Measurements from ENCODE around the gene PLCG2. TPM values are rescaled to one million over a fixed set of nuclear protein-coding genes. Genes with fewer than 3 reads are reported as not detected.
"Not testable (repeated sequence)": the region's sequence is repeated elsewhere in the genome, so short reads cannot be mapped to it uniquely, and the experiment has no call there.

The PLCG2 gene
- total RNA-seq, 2 donors from 2014 or later: 7.4 to 13.4 TPM

GRCh38 chr16:81929841-81930240, 150.8 kb downstream of the PLCG2 start:
- Histone ChIP-seq H3K27me3 (no peaks in the 10 kb centered on the region), H3K36me3 (no peaks in the 10 kb centered on the region), H3K27ac (no peak overlapping the region), H3K4me1 (no peaks in the 10 kb centered on the region), H3K9me3 (no peaks in the 10 kb centered on the region), H3K4me3 (no peak overlapping the region)
- no peak for DNase-seq (ENCODE audit: low spot score)
- TF ChIP-seq CTCF (IDR thresholded peaks at IDR 0.05): no peak

- H3K4me3 ChIP-seq: no peak overlapping the region
- no peaks in the 10 kb centered on the region for H3K36me3 ChIP-seq
- H3K27me3 ChIP-seq: no peaks in the 10 kb centered on the region
- TF ChIP-seq CTCF (IDR thresholded peaks at IDR 0.05): no peak
- H3K4me1 ChIP-seq: no peaks in the 10 kb centered on the region
- no peak overlapping the region for H3K27ac ChIP-seq
- no peak for DNase-seq (ENCODE audit: low spot score)
- no peaks in the 10 kb centered on the region for H3K9me3 ChIP-seq
These were observed 152.8 kb downstream of the PLCG2 start for GRCh38 chr16:81931927-81932326.

- no peak for DNase-seq (ENCODE audit: low spot score)
- Histone ChIP-seq H3K27me3 (no peaks in the 10 kb centered on the region), H3K9me3 (no peaks in the 10 kb centered on the region), H3K4me3 (no peak overlapping the region), H3K4me1 (no peaks in the 10 kb centered on the region), H3K27ac (no peak overlapping the region), H3K36me3 (no peaks in the 10 kb centered on the region)
- TF ChIP-seq CTCF (IDR thresholded peaks at IDR 0.05): no peak
These were observed 153.6 kb downstream of the PLCG2 start for GRCh38 chr16:81932668-81933067.

GRCh38 chr16:81933361-81933760, 154.3 kb downstream of the PLCG2 start:
- no peak overlapping the region for H3K27ac ChIP-seq
- no peak for DNase-seq (ENCODE audit: low spot score)
- H3K36me3 ChIP-seq: no peaks in the 10 kb centered on the region
- no peaks in the 10 kb centered on the region for H3K4me1 ChIP-seq
- no peak for TF ChIP-seq CTCF (IDR thresholded peaks at IDR 0.05)
- no peaks in the 10 kb centered on the region for H3K27me3 ChIP-seq
- H3K4me3 ChIP-seq: no peak overlapping the region
- no peaks in the 10 kb centered on the region for H3K9me3 ChIP-seq

GRCh38 chr16:81934711-81935110, 155.6 kb downstream of the PLCG2 start:
- H3K36me3 ChIP-seq; H3K27ac ChIP-seq; DNase-seq (ENCODE audit: low spot score); H3K27me3 ChIP-seq; H3K4me3 ChIP-seq; H3K4me1 ChIP-seq; H3K9me3 ChIP-seq: not testable (repeated sequence)

GRCh38 chr16:81936209-81937000, 157.3 kb downstream of the PLCG2 start:
- no peaks in the 10 kb centered on the region for H3K27me3 ChIP-seq
- no peak for DNase-seq (ENCODE audit: low spot score)
- H3K36me3 ChIP-seq: no peaks in the 10 kb centered on the region
- no peak overlapping the region for H3K27ac ChIP-seq
- H3K9me3 ChIP-seq: no peaks in the 10 kb centered on the region
- no peaks in the 10 kb centered on the region for H3K4me1 ChIP-seq
- no peak overlapping the region for H3K4me3 ChIP-seq
- no peak for TF ChIP-seq CTCF (IDR thresholded peaks at IDR 0.05)

All from right atrium auricular region (tissue), 2 donors.